GM23338 (cell line): Measurements from ENCODE around the gene SCN11A. TPM values are rescaled to one million over a fixed set of nuclear protein-coding genes. Genes with fewer than 3 reads are reported as not detected.

Source experiments
- ATAC-seq: fragments of 200-7000 bp; cut with Tn5 transposase; 3 replicates; pipeline ENCODE4 v1.9.1; 2020
- DNase-seq: peaks from one replicate; pipeline ENCODE4 v3.0.0-alpha.2; 2015; ENCODE audit warnings: low spot score
- H2AFZ ChIP-seq: fragments of 200-600 bp; sonication (generic); 2 replicates; pipeline ENCODE4 v1.8.0; 2016; ENCODE audit warnings: antibody characterized with exemption, mild to moderate bottlenecking, moderate library complexity
- H3F3A ChIP-seq: fragments of 200-600 bp; sonication (generic); replicated peaks from 2 replicates; pipeline ENCODE4 v1.8.0; 2017; ENCODE audit warnings: antibody characterized with exemption, mixed run types, low read depth
- H3K27ac ChIP-seq: fragments of 200-600 bp; sonication (generic); 2 replicates; pipeline ENCODE4 v1.6.1; 2016; ENCODE audit warnings: low read depth
- H3K27me3 ChIP-seq: fragments of 200-600 bp; sonication (generic); 2 replicates; pipeline ENCODE4 v1.8.0; 2016; ENCODE audit warnings: mild to moderate bottlenecking, mixed run types, moderate library complexity; ENCODE audit not compliant: insufficient read depth
- H3K36me3 ChIP-seq: fragments of 200-600 bp; sonication (generic); 2 replicates; pipeline ENCODE4 v1.8.0; 2016; ENCODE audit warnings: mild to moderate bottlenecking; ENCODE audit not compliant: insufficient read depth
- H3K4me1 ChIP-seq: fragments of 200-600 bp; sonication (generic); 2 replicates; pipeline ENCODE4 v1.8.0; 2016; ENCODE audit warnings: mild to moderate bottlenecking, moderate library complexity; ENCODE audit not compliant: insufficient read depth
- H3K4me2 ChIP-seq: fragments of 200-600 bp; sonication (generic); 2 replicates; pipeline ENCODE4 v1.7.1; 2017; ENCODE audit warnings: mixed run types
- H3K4me3 ChIP-seq: fragments of 200-600 bp; sonication (generic); 2 replicates; pipeline ENCODE4 v1.6.1; 2016; ENCODE audit warnings: mixed run types
- H3K79me2 ChIP-seq: fragments of 200-600 bp; sonication (generic); replicated peaks from 2 replicates; pipeline ENCODE4 v1.8.0; 2017; ENCODE audit warnings: mild to moderate bottlenecking; ENCODE audit not compliant: insufficient read depth
- H3K9me2 ChIP-seq: fragments of 200-600 bp; sonication (generic); 2 replicates; pipeline ENCODE4 v1.8.0; 2017; ENCODE audit not compliant: insufficient read depth
- H4K20me1 ChIP-seq: fragments of 200-600 bp; sonication (generic); replicated peaks from 2 replicates; pipeline ENCODE4 v1.8.0; 2017; ENCODE audit warnings: mild to moderate bottlenecking; ENCODE audit not compliant: insufficient read depth
- H3K27ac Mint-ChIP-seq: 2 replicates; pipeline ENCODE4 v1.8.0; 2020; ENCODE audit warnings: inconsistent platforms, mild to moderate bottlenecking, moderate library complexity, mixed read lengths
- H3K27me3 Mint-ChIP-seq: 3 replicates; pipeline ENCODE4 v1.8.0; 2022; ENCODE audit warnings: low read depth, mild to moderate bottlenecking, moderate library complexity, mixed read lengths, inconsistent platforms; ENCODE audit not compliant: insufficient read depth, poor library complexity
- H3K36me3 Mint-ChIP-seq: 3 replicates; pipeline ENCODE4 v1.8.0; 2021; ENCODE audit warnings: low read depth, mild to moderate bottlenecking, inconsistent platforms, moderate library complexity, mixed read lengths
- H3K4me1 Mint-ChIP-seq: 3 replicates; pipeline ENCODE4 v1.8.0; 2020; ENCODE audit warnings: mild to moderate bottlenecking, inconsistent platforms, mixed read lengths
- H3K4me3 Mint-ChIP-seq: 3 replicates; pipeline ENCODE4 v1.8.0; 2021; ENCODE audit warnings: moderate library complexity, mild to moderate bottlenecking, inconsistent platforms, mixed read lengths
- H3K9me3 Mint-ChIP-seq: 3 replicates; pipeline ENCODE4 v1.8.0; 2020; ENCODE audit warnings: moderate library complexity, mild to moderate bottlenecking, inconsistent platforms, mixed read lengths
- CREB1 ChIP-seq: fragments of 250-450 bp; sonication (Bioruptor Pico); IDR thresholded peaks from 2 replicates; pipeline ENCODE4 v1.5.0; 2020; ENCODE audit warnings: low read depth, mild to moderate bottlenecking, moderate library complexity
- EZH2 ChIP-seq: fragments of 200-600 bp; sonication (generic); IDR thresholded peaks from one replicate; pipeline ENCODE4 v1.8.0; 2017; ENCODE audit warnings: antibody characterized with exemption, mild to moderate bottlenecking, low read depth; ENCODE audit not compliant: unreplicated experiment
- EZH2phosphoT487 ChIP-seq: fragments of 200-600 bp; sonication (generic); IDR thresholded peaks from one replicate; pipeline ENCODE4 v1.8.1; 2018; ENCODE audit warnings: antibody characterized with exemption; ENCODE audit not compliant: unreplicated experiment
- JUNB ChIP-seq: IDR thresholded peaks from one replicate; pipeline ENCODE4 v1.6.1; 2016; ENCODE audit warnings: antibody characterized with exemption; ENCODE audit not compliant: unreplicated experiment
- NANOG ChIP-seq: IDR thresholded peaks from 2 replicates; pipeline ENCODE4 v1.6.1; 2016; ENCODE audit warnings: antibody characterized with exemption, borderline replicate concordance
- POLR2AphosphoS5 ChIP-seq: IDR thresholded peaks from 2 replicates; pipeline ENCODE4 v1.6.1; 2016; ENCODE audit warnings: antibody characterized with exemption, low read depth
- STAT1 ChIP-seq: IDR thresholded peaks from one replicate; pipeline ENCODE4 v1.6.1; 2016; ENCODE audit warnings: antibody characterized with exemption; ENCODE audit not compliant: unreplicated experiment
- ZNF114 ChIP-seq: fragments of 250-450 bp; sonication (Bioruptor Pico); IDR thresholded peaks from 2 replicates; pipeline ENCODE4 v1.5.0; 2020; ENCODE audit warnings: mild to moderate bottlenecking, moderate library complexity
- ZNF331 ChIP-seq: fragments of 250-450 bp; sonication (Bioruptor Pico); IDR thresholded peaks from 2 replicates; pipeline ENCODE4 v1.5.0; 2020; ENCODE audit warnings: low read depth, mild to moderate bottlenecking, moderate library complexity
- polyA plus RNA-seq: library from polyadenylated mRNA; unstranded; fragments of >200 nt; fragmentation: Nextera tagmentation; extraction: Ambion mirVana; gene quantifications from 2 replicates; pipeline ENCODE4 v1.2.1, GENCODE V29; 2016
- total RNA-seq: library from RNA; depleted of rRNA; stranded (reverse); fragments of >200 nt; shearing (Covaris generic); gene quantifications from 2 replicates; pipeline ENCODE4 v1.2.3, GENCODE V29; 2014
- TF ChIP-seq, protein P1 (sequence below): IDR thresholded peaks from one replicate; pipeline ENCODE4 v1.6.1; 2018; ENCODE audit warnings: antibody characterized with exemption; ENCODE audit not compliant: unreplicated experiment
- TF ChIP-seq, protein P2 (sequence below), 2 experiments: fragments of 200-600 bp in 1 of 2; sonication (generic) in 1 of 2; conservative IDR thresholded peaks; 2 replicates each; pipeline versions ENCODE4 v1.5.1 to v1.6.1; 2016 to 2017; ENCODE audit warnings: antibody characterized with exemption in 2 of 2, low read depth in 2 of 2, mild to moderate bottlenecking in 2 of 2, moderate library complexity in 1 of 2
- TF ChIP-seq, protein P3 (sequence below): IDR thresholded peaks from 2 replicates; pipeline ENCODE4 v1.6.1; 2016; ENCODE audit warnings: antibody characterized with exemption
- TF ChIP-seq, protein P4 (sequence below): fragments of 250-450 bp; sonication (Bioruptor Pico); IDR thresholded peaks from 2 replicates; pipeline ENCODE4 v1.5.0; 2020; ENCODE audit warnings: mild to moderate bottlenecking, moderate library complexity

The SCN11A gene
- total and polyA plus RNA-seq, 2 experiments from 2014 or later = 0.05 to 0.14 TPM

DNA sequence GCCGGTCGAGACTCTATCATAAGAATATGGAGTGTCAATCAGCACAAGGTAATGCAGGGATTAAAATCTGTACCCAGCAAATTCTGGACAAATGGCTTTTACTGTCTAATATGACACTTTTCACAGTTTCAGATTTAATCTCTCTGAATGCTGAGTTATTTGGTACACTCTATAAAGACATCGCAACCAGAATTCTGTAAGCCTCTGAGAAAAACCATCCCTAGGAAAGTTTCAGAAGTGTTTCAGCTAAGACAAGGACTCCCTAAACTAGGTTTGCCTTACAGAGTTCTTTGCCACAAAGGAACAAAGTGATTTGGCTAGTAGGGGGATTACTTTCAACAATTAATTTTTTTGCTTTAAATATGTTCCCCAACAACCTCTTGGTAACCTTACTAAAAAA is 11.4 kb upstream of the SCN11A start:
- no peaks in the 10 kb centered on the region for H3K9me2 ChIP-seq
- H3K4me3 Mint-ChIP-seq = no peak overlapping the region

More for the DNA sequence above, 11.4 kb upstream of the SCN11A start:
- Histone ChIP-seq H3K4me3 (no peak overlapping the region), H3K4me2 (no peak overlapping the region), H4K20me1 (peaks cover 16% of the 10 kb centered on the region; the same call in 1 of the 2 replicates), H3F3A (no peaks in the 10 kb centered on the region), H2AFZ (no peak overlapping the region), H3K4me1 (no peaks in the 10 kb centered on the region), H3K27me3 (no peaks in the 10 kb centered on the region), H3K36me3 (0 out of 2 replicates have a peak, but pooled peaks cover 5% of the 10 kb centered on the region), H3K79me2 (peaks cover 72% of the 10 kb centered on the region), H3K27ac (no peak overlapping the region)
- Mint-ChIP-seq H3K36me3 (peaks cover 14% of the 10 kb centered on the region), H3K27me3 (peaks cover 1% of the 10 kb centered on the region), H3K27ac (no peak overlapping the region), H3K9me3 (no peaks in the 10 kb centered on the region), H3K4me1 (no peaks in the 10 kb centered on the region; the same call in 2 of the 3 replicates)
- ATAC-seq (no peak), DNase-seq (no peak)
- TF ChIP-seq, protein P1, sequence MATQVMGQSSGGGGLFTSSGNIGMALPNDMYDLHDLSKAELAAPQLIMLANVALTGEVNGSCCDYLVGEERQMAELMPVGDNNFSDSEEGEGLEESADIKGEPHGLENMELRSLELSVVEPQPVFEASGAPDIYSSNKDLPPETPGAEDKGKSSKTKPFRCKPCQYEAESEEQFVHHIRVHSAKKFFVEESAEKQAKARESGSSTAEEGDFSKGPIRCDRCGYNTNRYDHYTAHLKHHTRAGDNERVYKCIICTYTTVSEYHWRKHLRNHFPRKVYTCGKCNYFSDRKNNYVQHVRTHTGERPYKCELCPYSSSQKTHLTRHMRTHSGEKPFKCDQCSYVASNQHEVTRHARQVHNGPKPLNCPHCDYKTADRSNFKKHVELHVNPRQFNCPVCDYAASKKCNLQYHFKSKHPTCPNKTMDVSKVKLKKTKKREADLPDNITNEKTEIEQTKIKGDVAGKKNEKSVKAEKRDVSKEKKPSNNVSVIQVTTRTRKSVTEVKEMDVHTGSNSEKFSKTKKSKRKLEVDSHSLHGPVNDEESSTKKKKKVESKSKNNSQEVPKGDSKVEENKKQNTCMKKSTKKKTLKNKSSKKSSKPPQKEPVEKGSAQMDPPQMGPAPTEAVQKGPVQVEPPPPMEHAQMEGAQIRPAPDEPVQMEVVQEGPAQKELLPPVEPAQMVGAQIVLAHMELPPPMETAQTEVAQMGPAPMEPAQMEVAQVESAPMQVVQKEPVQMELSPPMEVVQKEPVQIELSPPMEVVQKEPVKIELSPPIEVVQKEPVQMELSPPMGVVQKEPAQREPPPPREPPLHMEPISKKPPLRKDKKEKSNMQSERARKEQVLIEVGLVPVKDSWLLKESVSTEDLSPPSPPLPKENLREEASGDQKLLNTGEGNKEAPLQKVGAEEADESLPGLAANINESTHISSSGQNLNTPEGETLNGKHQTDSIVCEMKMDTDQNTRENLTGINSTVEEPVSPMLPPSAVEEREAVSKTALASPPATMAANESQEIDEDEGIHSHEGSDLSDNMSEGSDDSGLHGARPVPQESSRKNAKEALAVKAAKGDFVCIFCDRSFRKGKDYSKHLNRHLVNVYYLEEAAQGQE = no peak
- no peak for TF ChIP-seq EZH2
- no peak for TF ChIP-seq JUNB
- no peak for TF ChIP-seq POLR2AphosphoS5
- TF ChIP-seq, protein P2, sequence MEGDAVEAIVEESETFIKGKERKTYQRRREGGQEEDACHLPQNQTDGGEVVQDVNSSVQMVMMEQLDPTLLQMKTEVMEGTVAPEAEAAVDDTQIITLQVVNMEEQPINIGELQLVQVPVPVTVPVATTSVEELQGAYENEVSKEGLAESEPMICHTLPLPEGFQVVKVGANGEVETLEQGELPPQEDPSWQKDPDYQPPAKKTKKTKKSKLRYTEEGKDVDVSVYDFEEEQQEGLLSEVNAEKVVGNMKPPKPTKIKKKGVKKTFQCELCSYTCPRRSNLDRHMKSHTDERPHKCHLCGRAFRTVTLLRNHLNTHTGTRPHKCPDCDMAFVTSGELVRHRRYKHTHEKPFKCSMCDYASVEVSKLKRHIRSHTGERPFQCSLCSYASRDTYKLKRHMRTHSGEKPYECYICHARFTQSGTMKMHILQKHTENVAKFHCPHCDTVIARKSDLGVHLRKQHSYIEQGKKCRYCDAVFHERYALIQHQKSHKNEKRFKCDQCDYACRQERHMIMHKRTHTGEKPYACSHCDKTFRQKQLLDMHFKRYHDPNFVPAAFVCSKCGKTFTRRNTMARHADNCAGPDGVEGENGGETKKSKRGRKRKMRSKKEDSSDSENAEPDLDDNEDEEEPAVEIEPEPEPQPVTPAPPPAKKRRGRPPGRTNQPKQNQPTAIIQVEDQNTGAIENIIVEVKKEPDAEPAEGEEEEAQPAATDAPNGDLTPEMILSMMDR (conservative IDR thresholded peaks at IDR 0.05; ENCODE audit: low read depth in 2 of 2) = no peak
- no peak for TF ChIP-seq NANOG
- TF ChIP-seq, protein P3, sequence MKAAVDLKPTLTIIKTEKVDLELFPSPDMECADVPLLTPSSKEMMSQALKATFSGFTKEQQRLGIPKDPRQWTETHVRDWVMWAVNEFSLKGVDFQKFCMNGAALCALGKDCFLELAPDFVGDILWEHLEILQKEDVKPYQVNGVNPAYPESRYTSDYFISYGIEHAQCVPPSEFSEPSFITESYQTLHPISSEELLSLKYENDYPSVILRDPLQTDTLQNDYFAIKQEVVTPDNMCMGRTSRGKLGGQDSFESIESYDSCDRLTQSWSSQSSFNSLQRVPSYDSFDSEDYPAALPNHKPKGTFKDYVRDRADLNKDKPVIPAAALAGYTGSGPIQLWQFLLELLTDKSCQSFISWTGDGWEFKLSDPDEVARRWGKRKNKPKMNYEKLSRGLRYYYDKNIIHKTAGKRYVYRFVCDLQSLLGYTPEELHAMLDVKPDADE = no peak
- TF ChIP-seq EZH2phosphoT487 = no peak
- no peak for TF ChIP-seq STAT1
- TF ChIP-seq ZNF331 (CRISPR knock-in tag) = no peak
- TF ChIP-seq, protein P4, sequence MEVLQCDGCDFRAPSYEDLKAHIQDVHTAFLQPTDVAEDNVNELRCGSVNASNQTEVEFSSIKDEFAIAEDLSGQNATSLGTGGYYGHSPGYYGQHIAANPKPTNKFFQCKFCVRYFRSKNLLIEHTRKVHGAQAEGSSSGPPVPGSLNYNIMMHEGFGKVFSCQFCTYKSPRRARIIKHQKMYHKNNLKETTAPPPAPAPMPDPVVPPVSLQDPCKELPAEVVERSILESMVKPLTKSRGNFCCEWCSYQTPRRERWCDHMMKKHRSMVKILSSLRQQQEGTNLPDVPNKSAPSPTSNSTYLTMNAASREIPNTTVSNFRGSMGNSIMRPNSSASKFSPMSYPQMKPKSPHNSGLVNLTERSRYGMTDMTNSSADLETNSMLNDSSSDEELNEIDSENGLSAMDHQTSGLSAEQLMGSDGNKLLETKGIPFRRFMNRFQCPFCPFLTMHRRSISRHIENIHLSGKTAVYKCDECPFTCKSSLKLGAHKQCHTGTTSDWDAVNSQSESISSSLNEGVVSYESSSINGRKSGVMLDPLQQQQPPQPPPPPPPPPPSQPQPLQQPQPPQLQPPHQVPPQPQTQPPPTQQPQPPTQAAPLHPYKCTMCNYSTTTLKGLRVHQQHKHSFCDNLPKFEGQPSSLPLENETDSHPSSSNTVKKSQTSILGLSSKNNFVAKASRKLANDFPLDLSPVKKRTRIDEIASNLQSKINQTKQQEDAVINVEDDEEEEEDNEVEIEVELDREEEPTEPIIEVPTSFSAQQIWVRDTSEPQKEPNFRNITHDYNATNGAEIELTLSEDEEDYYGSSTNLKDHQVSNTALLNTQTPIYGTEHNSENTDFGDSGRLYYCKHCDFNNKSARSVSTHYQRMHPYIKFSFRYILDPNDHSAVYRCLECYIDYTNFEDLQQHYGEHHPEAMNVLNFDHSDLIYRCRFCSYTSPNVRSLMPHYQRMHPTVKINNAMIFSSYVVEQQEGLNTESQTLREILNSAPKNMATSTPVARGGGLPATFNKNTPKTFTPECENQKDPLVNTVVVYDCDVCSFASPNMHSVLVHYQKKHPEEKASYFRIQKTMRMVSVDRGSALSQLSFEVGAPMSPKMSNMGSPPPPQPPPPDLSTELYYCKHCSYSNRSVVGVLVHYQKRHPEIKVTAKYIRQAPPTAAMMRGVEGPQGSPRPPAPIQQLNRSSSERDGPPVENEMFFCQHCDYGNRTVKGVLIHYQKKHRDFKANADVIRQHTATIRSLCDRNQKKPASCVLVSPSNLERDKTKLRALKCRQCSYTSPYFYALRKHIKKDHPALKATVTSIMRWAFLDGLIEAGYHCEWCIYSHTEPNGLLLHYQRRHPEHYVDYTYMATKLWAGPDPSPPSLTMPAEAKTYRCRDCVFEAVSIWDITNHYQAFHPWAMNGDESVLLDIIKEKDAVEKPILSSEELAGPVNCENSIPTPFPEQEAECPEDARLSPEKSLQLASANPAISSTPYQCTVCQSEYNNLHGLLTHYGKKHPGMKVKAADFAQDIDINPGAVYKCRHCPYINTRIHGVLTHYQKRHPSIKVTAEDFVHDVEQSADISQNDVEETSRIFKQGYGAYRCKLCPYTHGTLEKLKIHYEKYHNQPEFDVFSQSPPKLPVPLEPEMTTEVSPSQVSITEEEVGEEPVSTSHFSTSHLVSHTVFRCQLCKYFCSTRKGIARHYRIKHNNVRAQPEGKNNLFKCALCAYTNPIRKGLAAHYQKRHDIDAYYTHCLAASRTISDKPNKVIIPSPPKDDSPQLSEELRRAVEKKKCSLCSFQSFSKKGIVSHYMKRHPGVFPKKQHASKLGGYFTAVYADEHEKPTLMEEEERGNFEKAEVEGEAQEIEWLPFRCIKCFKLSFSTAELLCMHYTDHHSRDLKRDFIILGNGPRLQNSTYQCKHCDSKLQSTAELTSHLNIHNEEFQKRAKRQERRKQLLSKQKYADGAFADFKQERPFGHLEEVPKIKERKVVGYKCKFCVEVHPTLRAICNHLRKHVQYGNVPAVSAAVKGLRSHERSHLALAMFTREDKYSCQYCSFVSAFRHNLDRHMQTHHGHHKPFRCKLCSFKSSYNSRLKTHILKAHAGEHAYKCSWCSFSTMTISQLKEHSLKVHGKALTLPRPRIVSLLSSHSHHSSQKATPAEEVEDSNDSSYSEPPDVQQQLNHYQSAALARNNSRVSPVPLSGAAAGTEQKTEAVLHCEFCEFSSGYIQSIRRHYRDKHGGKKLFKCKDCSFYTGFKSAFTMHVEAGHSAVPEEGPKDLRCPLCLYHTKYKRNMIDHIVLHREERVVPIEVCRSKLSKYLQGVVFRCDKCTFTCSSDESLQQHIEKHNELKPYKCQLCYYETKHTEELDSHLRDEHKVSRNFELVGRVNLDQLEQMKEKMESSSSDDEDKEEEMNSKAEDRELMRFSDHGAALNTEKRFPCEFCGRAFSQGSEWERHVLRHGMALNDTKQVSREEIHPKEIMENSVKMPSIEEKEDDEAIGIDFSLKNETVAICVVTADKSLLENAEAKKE (CRISPR knock-in tag) = no peak
- no peak for TF ChIP-seq ZNF114 (CRISPR knock-in tag)
- TF ChIP-seq CREB1 (CRISPR knock-in tag) = no peak
